CD8-positive, alpha-beta memory T cell (primary cell): ENCODE results near the gene ARMH4. TPM values are rescaled to one million over a fixed set of nuclear protein-coding genes. Genes with fewer than 3 reads are reported as not detected.
A peak's percentile ranks its signal among the peaks of the same experiment; 100 is the strongest.

ENCODE experiments used
- CTCF ChIA-PET: fragments of 350-600 bp; sonication (Branson Sonifier 250); formaldehyde crosslinking; loops from one replicate; lab custom pipeline; 2021; ENCODE audit warnings: antibody characterized with exemption; lab: Charles Lee
- POLR2A ChIA-PET: fragments of 350-600 bp; sonication (Branson Sonifier 250); formaldehyde crosslinking; loops from one replicate; lab custom pipeline; 2021; ENCODE audit warnings: antibody characterized with exemption; lab: Charles Lee
- DNase-seq, 5 donors: peaks; one replicate each; pipeline versions ENCODE4 v3.0.0 to v3.0.0-alpha.2; 2020 to 2022; ENCODE audit warnings: mixed read lengths in 1 of 5
- H3K27ac ChIP-seq: one replicate; pipeline ENCODE4 v1.7.0; 2013; ENCODE audit warnings: low read depth, mild to moderate bottlenecking, low read length, moderate library complexity
- H3K27me3 ChIP-seq: 2 replicates; pipeline ENCODE4 v1.7.0; 2013; ENCODE audit warnings: low read length, mild to moderate bottlenecking; ENCODE audit not compliant: insufficient read depth, poor library complexity, severe bottlenecking
- H3K36me3 ChIP-seq: 2 replicates; pipeline ENCODE4 v1.7.0; 2013; ENCODE audit warnings: mild to moderate bottlenecking, low read length, moderate library complexity; ENCODE audit not compliant: insufficient read depth
- H3K4me1 ChIP-seq: 2 replicates; pipeline ENCODE4 v1.7.0; 2013; ENCODE audit warnings: mild to moderate bottlenecking, low read length, moderate library complexity; ENCODE audit not compliant: insufficient read depth
- H3K4me3 ChIP-seq: 2 replicates; pipeline ENCODE4 v1.7.0; 2013; ENCODE audit warnings: mild to moderate bottlenecking, low read length
- H3K9me3 ChIP-seq: 2 replicates; pipeline ENCODE4 v1.7.0; 2013; ENCODE audit warnings: mild to moderate bottlenecking, low read length
- H3K27ac Mint-ChIP-seq, 8 donors: one replicate each; pipeline ENCODE4 v1.8.0; 2020 to 2021; ENCODE audit warnings: mixed read lengths in 8 of 8, mild to moderate bottlenecking in 6 of 8, inconsistent platforms in 3 of 8, moderate library complexity in 3 of 8
- H3K27me3 Mint-ChIP-seq, 2 donors: one replicate each; pipeline ENCODE4 v1.8.0; 2020 to 2021; ENCODE audit warnings: mixed read lengths in 2 of 2, mild to moderate bottlenecking in 1 of 2, moderate library complexity in 1 of 2
- H3K36me3 Mint-ChIP-seq, 3 donors: one replicate each; pipeline ENCODE4 v1.8.0; 2020 to 2021; ENCODE audit warnings: mixed read lengths in 3 of 3, inconsistent platforms in 1 of 3, mild to moderate bottlenecking in 1 of 3
- H3K4me1 Mint-ChIP-seq, 3 donors: one replicate each; pipeline ENCODE4 v1.8.0; 2020 to 2021; ENCODE audit warnings: mixed read lengths in 3 of 3, inconsistent platforms in 1 of 3, mild to moderate bottlenecking in 1 of 3
- H3K4me3 Mint-ChIP-seq, 7 donors: one replicate each; pipeline ENCODE4 v1.8.0; 2020 to 2021; ENCODE audit warnings: mixed read lengths in 7 of 7, mild to moderate bottlenecking in 6 of 7, moderate library complexity in 4 of 7, inconsistent platforms in 2 of 7
- H3K9me3 Mint-ChIP-seq, 5 donors: one replicate each; pipeline ENCODE4 v1.8.0; 2020 to 2022; ENCODE audit warnings: mixed read lengths in 5 of 5, mild to moderate bottlenecking in 3 of 5, moderate library complexity in 2 of 5, inconsistent platforms in 1 of 5
- polyA plus RNA-seq: library from polyadenylated mRNA; unstranded; fragments of 300-500 nt; fragmentation: Illumina TruSeq; gene quantifications from one replicate; pipeline ENCODE4 v1.2.3, GENCODE V29; 2021
- total RNA-seq, 2 experiments: library from RNA; stranded (reverse); gene quantifications; one replicate each; pipeline ENCODE4 v1.2.3, GENCODE V29; 2021

Gene ARMH4
- total and polyA plus RNA-seq, 3 experiments from 2014 or later: 1.2 TPM; not detected in 2

GRCh38 chr14:58191763-58192601 lies 40.0 kb upstream of the ARMH4 start:
- CTCF ChIA-PET: no interaction called here
- Histone ChIP-seq H3K9me3 (no peaks in the 10 kb centered on the region), H3K27me3 (no peaks in the 10 kb centered on the region), H3K36me3 (no peaks in the 10 kb centered on the region), H3K4me3 (no peak overlapping the region), H3K4me1 (no peaks in the 10 kb centered on the region), H3K27ac (no peak overlapping the region)
- no peak for DNase-seq
- Mint-ChIP-seq H3K27me3 (peaks cover 0 to 7% of the 10 kb centered on the region in 2 donors), H3K27ac (no peak overlapping the region), H3K4me3 (no peak overlapping the region), H3K4me1 (peaks cover 2 to 5% (median 4%) of the 10 kb centered on the region in 3 donors), H3K9me3 (no peaks in the 10 kb centered on the region), H3K36me3 (no peaks in the 10 kb centered on the region)
- POLR2A ChIA-PET: no interaction called here

GRCh38 chr14:58189176-58189575 lies 37.2 kb upstream of the ARMH4 start:
- DNase-seq: no peak
- H3K4me3 Mint-ChIP-seq: no peak overlapping the region
- CTCF ChIA-PET: no interaction called here
- POLR2A ChIA-PET: no interaction called here
- H3K27ac Mint-ChIP-seq: no peak overlapping the region
- Histone ChIP-seq H3K36me3 (no peaks in the 10 kb centered on the region), H3K27ac (no peak overlapping the region), H3K9me3 (no peaks in the 10 kb centered on the region), H3K4me3 (no peak overlapping the region), H3K27me3 (no peaks in the 10 kb centered on the region), H3K4me1 (no peaks in the 10 kb centered on the region)
- H3K27me3 Mint-ChIP-seq: peaks cover 2 to 17% of the 10 kb centered on the region in 2 donors
- no peaks in the 10 kb centered on the region for H3K9me3 Mint-ChIP-seq
- H3K36me3 Mint-ChIP-seq: no peaks in the 10 kb centered on the region
- H3K4me1 Mint-ChIP-seq: no peaks in the 10 kb centered on the region

- no peak for DNase-seq
- Mint-ChIP-seq H3K9me3 (no peaks in the 10 kb centered on the region), H3K4me1 (no peaks in the 10 kb centered on the region), H3K4me3 (no peak overlapping the region), H3K27ac (peak overlapping the region in 2 of 8 donors; percentile 38 to 59), H3K27me3 (peaks cover 11 to 17% of the 10 kb centered on the region in 2 donors), H3K36me3 (no peaks in the 10 kb centered on the region)
- Histone ChIP-seq H3K4me3 (no peak overlapping the region), H3K4me1 (no peaks in the 10 kb centered on the region), H3K27me3 (no peaks in the 10 kb centered on the region), H3K27ac (no peak overlapping the region), H3K36me3 (no peaks in the 10 kb centered on the region), H3K9me3 (no peaks in the 10 kb centered on the region)
- ChIA-PET CTCF (interaction anchor here (1.4 kb wide), 1 partner anchor 27 kb away, joined by 3 read pairs; no protein-coding TSS in a partner anchor), POLR2A (no interaction called here)
Measured at GRCh38 chr14:58177125-58177524, 25.1 kb upstream of the ARMH4 start.

- no peak overlapping the region for H3K4me3 Mint-ChIP-seq
- POLR2A ChIA-PET: no interaction called here
- no peaks in the 10 kb centered on the region for H3K36me3 Mint-ChIP-seq
- H3K27me3 Mint-ChIP-seq: peaks cover 8 to 36% of the 10 kb centered on the region in 2 donors
- Histone ChIP-seq H3K9me3 (no peaks in the 10 kb centered on the region), H3K36me3 (no peaks in the 10 kb centered on the region), H3K4me1 (peaks cover 5% of the 10 kb centered on the region), H3K4me3 (no peak overlapping the region), H3K27ac (no peak overlapping the region), H3K27me3 (no peaks in the 10 kb centered on the region)
- peaks cover 0 to 11% (median 7%) of the 10 kb centered on the region in 3 donors for H3K4me1 Mint-ChIP-seq
- CTCF ChIA-PET: interaction anchor here (1.3 kb wide), 1 partner anchor 24 kb away, joined by 3 read pairs; no protein-coding TSS in a partner anchor
- no peaks in the 10 kb centered on the region for H3K9me3 Mint-ChIP-seq
- no peak overlapping the region for H3K27ac Mint-ChIP-seq
- DNase-seq: peak in 3 of 5 donors; percentile 10 to 53 (median 10)
Measured at GRCh38 chr14:58171090-58171489, 19.1 kb upstream of the ARMH4 start.

- H3K27ac ChIP-seq: no peak overlapping the region
- H3K4me1 Mint-ChIP-seq: peaks cover 0 to 11% (median 7%) of the 10 kb centered on the region in 3 donors
- no peaks in the 10 kb centered on the region for H3K9me3 Mint-ChIP-seq
- no peak overlapping the region for H3K4me3 Mint-ChIP-seq
- H3K36me3 ChIP-seq: no peaks in the 10 kb centered on the region
- DNase-seq: no peak
- H3K4me1 ChIP-seq: peaks cover 6% of the 10 kb centered on the region
- H3K4me3 ChIP-seq: no peak overlapping the region
- H3K27me3 Mint-ChIP-seq: peaks cover 2 to 19% of the 10 kb centered on the region in 2 donors
- H3K27me3 ChIP-seq: no peaks in the 10 kb centered on the region
- ChIA-PET CTCF (interaction anchor here (1.4 kb wide), 1 partner anchor 51 kb away, joined by 3 read pairs; no protein-coding TSS in a partner anchor), POLR2A (no interaction called here)
- no peaks in the 10 kb centered on the region for H3K9me3 ChIP-seq
- peak overlapping the region in 1 of 8 donors; percentile 74 for H3K27ac Mint-ChIP-seq
- no peaks in the 10 kb centered on the region for H3K36me3 Mint-ChIP-seq
Measured at GRCh38 chr14:58167891-58168290, 15.9 kb upstream of the ARMH4 start.

- H3K27ac ChIP-seq: no peak overlapping the region
- Mint-ChIP-seq H3K36me3 (no peaks in the 10 kb centered on the region), H3K27ac (no peak overlapping the region), H3K4me1 (peaks cover 0 to 11% (median 7%) of the 10 kb centered on the region in 3 donors), H3K4me3 (no peak overlapping the region), H3K9me3 (no peaks in the 10 kb centered on the region), H3K27me3 (peaks cover 0 to 19% of the 10 kb centered on the region in 2 donors)
- ChIA-PET POLR2A (interaction anchor here (0.7 kb wide), 1 partner anchor 12 kb away, joined by 3 read pairs; no protein-coding TSS in a partner anchor), CTCF (interaction anchor here (1.4 kb wide), 1 partner anchor 50 kb away, joined by 3 read pairs; no protein-coding TSS in a partner anchor)
- no peaks in the 10 kb centered on the region for H3K9me3 ChIP-seq
- H3K27me3 ChIP-seq: no peaks in the 10 kb centered on the region
- no peaks in the 10 kb centered on the region for H3K36me3 ChIP-seq
- peaks cover 6% of the 10 kb centered on the region for H3K4me1 ChIP-seq
- no peak overlapping the region for H3K4me3 ChIP-seq
- DNase-seq: no peak
Measured at GRCh38 chr14:58167057-58167456, 15.0 kb upstream of the ARMH4 start.

GRCh38 chr14:58166005-58166983 lies 14.3 kb upstream of the ARMH4 start:
- DNase-seq: peak; percentile 37 to 81 (median 58)

More at GRCh38 chr14:58166005-58166983, 14.3 kb upstream of the ARMH4 start:
- Mint-ChIP-seq H3K9me3 (no peaks in the 10 kb centered on the region), H3K36me3 (no peaks in the 10 kb centered on the region), H3K4me3 (no peak overlapping the region), H3K27me3 (peaks cover 0 to 21% of the 10 kb centered on the region in 2 donors), H3K27ac (peak overlapping the region in 1 of 8 donors; percentile 48), H3K4me1 (peaks cover 0 to 10% (median 7%) of the 10 kb centered on the region in 3 donors)
- ChIA-PET POLR2A (interaction anchor here (0.7 kb wide), 1 partner anchor 11 kb away, joined by 3 read pairs; no protein-coding TSS in a partner anchor), CTCF (interaction anchor here (0.6 to 1.4 kb wide), 5 partner anchors 8 to 49 kb away, joined by 3 read pairs; no protein-coding TSS in a partner anchor)
- Histone ChIP-seq H3K27ac (no peak overlapping the region), H3K27me3 (no peaks in the 10 kb centered on the region), H3K4me1 (peaks cover 6% of the 10 kb centered on the region), H3K4me3 (no peak overlapping the region), H3K9me3 (no peaks in the 10 kb centered on the region), H3K36me3 (no peaks in the 10 kb centered on the region)
